ENCODE results near the gene RHEBL1. TPM values are rescaled to one million over a fixed set of nuclear protein-coding genes. Genes with fewer than 3 reads are reported as not detected.
A peak's percentile ranks its signal among the peaks of the same experiment; 100 is the strongest.

Gene RHEBL1
- total RNA-seq, 1 donor from 2014 or later: 0.44 TPM

GRCh38 chr12:49019443-49020324 lies 50.1 kb downstream of the RHEBL1 start:
- no peak for ATAC-seq

- ATAC-seq: peak; percentile 1
These were observed 50.7 kb downstream of the RHEBL1 start for GRCh38 chr12:49019120-49019430.

- ATAC-seq: peak; percentile 94
These were observed 51.3 kb downstream of the RHEBL1 start, which contains the start of gene PRKAG1 for GRCh38 chr12:49018261-49019119. TSS of gene PRKAG1 (minus strand) at chr12:49018776. CDS start at chr12:49018740, 36 bp downstream.

- peak; percentile 5 for ATAC-seq
These were observed 51.9 kb downstream of the RHEBL1 start for GRCh38 chr12:49017891-49018260.

GRCh38 chr12:49015196-49015595 lies 54.6 kb downstream of the RHEBL1 start:
- ATAC-seq: no peak

Other genes with a start within 250 kb of the RHEBL1 start
- gene DDX23, start 217.8 kb downstream of the RHEBL1 start, total RNA-seq: 37.3 TPM
- gene RND1, start 204.1 kb downstream of the RHEBL1 start, total RNA-seq: 2.6 TPM
- gene FKBP11, start 144.5 kb downstream of the RHEBL1 start, total RNA-seq: 13.1 TPM
- gene ARF3, start 112.5 kb downstream of the RHEBL1 start, total RNA-seq: 144 TPM
- gene WNT10B, start 98.2 kb downstream of the RHEBL1 start, total RNA-seq: 0.48 TPM
- not detected for gene WNT1, start 91.7 kb downstream of the RHEBL1 start, total RNA-seq
- 0.28 TPM for gene DDN, start 70.6 kb downstream of the RHEBL1 start, total RNA-seq
- 52.8 TPM for gene PRKAG1, start 51.2 kb downstream of the RHEBL1 start, total RNA-seq
- 48.2 TPM for gene KMT2D, start 9.2 kb downstream of the RHEBL1 start, total RNA-seq
- gene DHH, start 24.8 kb upstream of the RHEBL1 start, total RNA-seq: 0.12 TPM
- 24.4 TPM for gene LMBR1L, start 40.9 kb upstream of the RHEBL1 start, total RNA-seq
- 536 TPM for gene TUBA1B, start 61.4 kb upstream of the RHEBL1 start, total RNA-seq
- 14.0 TPM for gene TUBA1A, start 119.1 kb upstream of the RHEBL1 start, total RNA-seq
- 755 TPM for gene TUBA1C, start 195.1 kb upstream of the RHEBL1 start, total RNA-seq
- gene PRPH, start 225.2 kb upstream of the RHEBL1 start, total RNA-seq: 0.64 TPM